GM21576 (cell line): Measurements from ENCODE around the gene CHKA.
"Not testable (repeated sequence)": the region's sequence is repeated elsewhere in the genome, so short reads cannot be mapped to it uniquely, and the experiment has no call there.

Source experiments
- ATAC-seq: cut with Tn5 transposase; IDR thresholded peaks from one replicate; pipeline ENCODE4 v1.9.1; 2021; ENCODE audit warnings: mild to moderate bottlenecking, moderate library complexity; ENCODE audit not compliant: unreplicated experiment

CHKA gene

DNA sequence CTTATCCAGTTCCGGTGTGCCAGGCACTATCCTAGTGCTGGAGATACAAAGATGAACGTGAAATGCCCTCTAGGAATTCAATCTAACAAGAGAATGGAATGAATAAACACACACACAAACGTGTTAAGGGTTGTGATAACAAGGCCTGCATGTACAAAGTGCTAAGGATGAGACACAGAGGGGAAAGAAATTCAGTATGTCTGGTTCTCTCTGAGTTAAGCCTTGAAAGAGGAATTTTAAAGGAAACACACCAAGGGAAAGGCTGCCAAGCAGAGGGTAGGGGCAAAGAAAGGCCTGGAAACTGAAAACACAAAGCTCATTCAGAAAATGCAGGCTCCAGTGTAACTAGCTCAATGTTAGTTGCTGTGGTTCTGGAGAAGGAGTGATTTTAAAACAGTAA, 4.2 kb downstream of the CHKA start:
- no peak for ATAC-seq

DNA sequence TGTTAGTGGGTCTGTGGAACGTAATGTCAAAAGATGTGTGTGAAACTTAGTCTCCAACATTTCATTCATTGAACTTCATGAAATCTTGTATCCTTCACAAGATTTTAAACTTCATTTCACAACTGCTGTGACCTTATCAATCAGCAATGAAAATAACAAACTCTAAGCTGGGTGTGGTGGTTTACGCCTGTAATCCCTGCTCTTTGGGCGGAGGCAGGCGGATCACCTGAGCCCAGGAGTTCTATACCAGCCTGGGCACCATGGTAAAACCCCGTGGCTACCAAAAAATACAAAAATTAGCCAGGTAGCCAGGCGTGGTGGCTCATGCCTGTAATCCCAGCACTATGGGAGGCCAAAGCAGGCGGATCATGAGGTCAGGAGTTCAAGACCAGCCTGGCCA, 5.1 kb downstream of the CHKA start:
- ATAC-seq: no peak

DNA sequence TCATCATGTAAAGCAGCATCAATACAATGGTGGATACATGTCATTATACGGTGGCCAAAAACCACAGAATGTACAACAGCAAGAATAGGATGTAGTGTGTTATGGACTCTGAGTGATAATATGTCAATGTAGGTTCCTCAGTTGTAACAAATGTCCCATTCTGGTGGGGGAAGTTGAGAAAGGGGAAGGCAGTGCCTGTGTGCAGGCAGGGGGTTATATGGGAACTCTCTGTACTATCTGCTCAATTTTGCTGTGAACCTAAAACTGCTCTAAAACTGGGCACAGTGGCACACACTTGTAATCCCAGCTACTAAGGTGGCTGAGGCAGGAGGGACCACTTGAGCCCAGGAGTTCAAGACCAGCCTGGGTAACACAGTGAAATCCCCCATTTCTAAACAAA, 5.9 kb downstream of the CHKA start:
- no peak for ATAC-seq

DNA sequence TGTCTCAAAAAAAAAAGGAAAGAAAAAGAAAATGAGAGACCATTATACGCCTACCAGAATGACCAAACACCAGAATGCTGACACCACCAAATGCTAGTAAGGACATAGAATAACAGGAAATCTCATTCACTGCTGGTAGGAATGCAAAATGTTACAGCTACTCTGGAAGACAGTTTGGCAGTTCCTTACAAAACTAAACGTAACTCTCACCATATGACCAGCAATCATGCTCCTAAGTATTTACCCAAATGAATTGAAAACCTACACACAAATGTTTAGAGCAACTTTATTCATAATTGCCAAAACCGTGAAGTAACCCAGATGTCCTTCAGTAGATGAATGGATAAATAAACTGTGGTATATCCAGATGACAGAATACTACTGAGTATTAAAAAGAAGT, 7.2 kb downstream of the CHKA start:
- no peak for ATAC-seq

DNA sequence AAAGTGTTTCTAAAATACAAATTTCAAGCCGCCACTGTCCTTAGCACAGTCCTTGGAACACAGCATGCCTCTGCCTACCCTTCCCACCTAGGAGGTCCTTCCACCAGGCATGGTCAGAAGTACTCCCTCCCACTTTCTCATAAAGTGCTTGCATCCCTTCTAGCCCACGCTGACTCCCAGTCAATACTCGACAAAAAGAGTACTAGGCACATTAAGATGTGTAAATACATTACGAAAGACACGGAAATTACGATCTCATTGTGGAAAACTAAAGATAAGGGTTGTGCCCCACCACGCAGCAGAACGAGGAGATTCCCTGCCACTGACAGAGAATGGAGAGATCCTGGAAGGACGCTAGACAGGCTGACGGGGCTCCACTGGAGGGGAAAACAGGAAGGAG, 13.5 kb downstream of the CHKA start:
- ATAC-seq: no peak

DNA sequence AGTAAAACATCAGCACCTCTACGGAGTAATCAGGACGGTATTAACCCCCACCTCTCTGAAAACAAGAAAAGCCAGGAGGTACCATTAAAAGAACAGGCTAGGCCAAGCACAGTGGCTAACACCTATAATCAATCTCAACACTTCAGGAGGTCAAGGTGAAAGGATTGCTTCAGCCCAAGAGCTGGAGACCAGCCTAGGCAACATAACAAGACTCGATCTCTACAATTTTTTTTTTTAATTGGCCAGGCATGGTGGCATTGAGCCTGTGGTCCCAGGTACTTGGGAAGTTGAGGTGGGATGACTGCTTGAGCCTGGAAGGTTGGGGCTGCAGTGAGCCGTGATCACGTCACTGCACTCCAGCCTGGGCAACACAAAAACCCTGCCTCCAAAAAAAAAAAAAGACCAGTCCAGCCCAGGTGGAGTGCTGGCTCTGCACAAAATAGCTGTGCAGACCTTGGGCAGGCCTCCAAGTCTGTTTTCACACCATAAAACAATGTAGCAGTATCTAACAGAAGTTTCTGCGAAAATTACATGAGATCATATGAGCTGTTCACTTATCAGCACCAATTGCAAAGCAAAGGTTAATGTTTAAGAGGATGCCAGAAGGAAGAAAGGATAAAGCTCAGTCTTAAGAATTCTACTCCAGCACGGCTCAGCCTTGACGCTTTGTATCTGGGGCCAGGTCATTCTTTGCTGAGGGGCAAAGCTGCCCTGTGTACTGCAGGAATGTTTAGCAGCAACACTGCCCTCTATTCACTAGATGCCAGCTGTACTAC, 14.8 kb downstream of the CHKA start:
- ATAC-seq: no peak

DNA sequence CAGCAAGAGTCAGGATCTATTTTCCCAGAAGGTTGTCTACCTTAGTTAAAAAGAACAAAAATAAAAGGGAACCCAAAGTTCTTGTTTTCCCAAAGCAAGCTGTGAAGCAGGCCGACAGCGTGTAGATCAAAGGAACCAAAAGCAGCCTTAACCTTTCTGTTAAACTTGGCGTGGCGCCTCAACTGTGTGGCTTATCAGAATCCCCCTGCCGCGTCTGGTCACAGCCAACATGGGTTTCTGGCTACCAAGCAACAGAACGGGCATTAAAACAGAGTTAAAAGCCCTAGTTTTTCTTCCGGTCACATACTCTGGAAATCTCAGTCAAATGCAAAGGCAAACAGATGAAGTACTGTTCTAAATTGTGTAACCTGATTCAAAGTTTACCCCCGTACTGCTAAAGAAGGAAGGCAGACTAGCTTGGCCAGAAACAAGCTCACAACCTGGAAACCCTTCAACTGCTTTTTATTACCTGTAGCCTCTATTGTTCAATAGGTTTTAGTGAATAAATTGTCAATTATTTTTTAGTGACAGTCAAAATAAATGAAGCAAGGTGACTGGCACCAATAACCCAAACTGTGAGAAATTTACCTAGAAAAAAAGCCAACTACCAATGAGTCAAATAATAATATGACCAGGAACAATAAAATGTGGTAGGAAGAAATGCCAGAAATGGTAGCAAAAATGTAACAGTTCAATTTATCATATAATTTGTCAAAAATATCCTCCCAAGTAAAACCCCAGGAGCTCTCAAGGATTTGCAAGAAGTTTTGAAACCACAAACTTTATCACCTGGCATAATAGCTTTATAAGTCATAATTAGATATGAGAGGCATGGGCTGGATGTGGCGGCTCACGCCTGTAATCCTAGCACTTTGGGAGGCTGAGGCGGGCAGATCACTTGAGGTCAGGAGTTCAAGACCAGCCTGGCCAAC, 21.4 kb downstream of the CHKA start:
- ATAC-seq: no peak

DNA sequence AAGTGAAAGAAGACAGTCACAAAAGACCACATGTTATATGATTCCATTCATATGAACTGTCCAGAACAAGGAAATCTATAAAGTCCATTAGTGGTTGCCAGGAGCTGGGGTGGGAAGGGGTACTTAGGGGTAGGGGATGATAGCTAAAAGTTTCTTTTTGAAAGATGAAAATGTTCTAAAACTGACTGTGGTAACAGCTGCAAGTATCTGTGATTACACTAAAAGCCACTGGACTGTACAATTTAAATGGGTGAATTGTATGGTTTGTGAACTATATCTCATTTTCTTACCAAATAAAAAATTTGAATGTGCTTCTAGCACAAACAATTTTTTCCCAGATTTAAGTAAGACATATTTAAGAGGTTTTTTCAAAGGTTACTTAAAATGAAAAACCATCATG, 22.1 kb downstream of the CHKA start:
- no peak for ATAC-seq

DNA sequence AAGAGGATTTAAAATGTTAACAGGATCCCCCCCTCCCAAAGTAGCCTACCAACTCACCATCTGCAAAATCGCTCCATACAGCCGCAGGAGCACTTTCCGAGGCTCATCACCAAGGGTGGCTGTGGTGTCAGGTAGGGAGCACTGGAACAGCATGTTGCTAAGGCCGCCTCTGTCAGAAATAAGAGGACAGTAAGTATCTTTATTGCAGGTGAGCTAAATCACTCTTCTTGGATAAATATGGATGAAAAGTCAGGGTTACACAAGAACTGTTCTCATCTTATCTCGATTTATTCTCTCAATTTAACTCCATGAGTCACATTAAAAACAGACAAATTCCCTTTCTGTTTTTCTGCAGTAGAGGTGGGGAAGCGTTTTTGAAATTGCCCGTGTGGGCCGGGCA, 24.2 kb downstream of the CHKA start:
- ATAC-seq: no peak

DNA sequence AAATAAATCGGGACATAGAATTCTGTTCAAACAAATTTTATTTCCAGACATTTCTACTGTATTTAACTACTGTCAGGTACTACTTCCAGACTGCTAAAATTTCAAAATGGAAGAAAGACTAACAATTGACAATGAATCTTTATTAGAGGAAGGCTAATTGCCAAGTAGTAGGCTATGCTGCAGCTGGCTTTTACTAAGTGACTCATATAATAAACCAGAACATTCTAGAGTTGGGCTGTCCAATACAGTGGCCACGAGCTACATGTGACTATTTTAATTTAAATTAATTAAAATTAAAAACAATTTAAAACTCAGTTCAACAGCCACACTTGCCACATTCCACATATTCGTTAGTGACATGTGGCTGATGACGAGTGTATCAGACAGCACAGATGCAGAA, 27.6 kb downstream of the CHKA start:
- ATAC-seq: no peak

DNA sequence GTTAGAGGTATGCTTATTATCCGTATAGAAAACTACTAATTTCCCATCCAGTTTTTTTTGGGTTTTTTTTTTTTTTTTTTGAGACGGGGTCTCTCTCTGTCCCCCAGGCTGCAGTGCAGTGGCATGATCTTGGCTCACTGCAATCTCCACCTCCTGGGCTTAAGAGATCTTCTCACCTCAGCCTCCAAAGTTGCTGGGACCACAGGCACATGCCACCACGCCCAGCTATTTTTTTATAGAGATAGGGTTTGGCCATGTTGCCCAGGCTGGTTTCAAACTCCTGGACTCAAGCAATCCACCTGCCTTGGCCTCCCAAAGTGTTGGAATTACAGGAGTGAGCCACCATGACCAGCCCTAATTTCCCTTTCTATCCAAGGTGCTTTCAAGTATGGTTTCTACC, 28.2 kb downstream of the CHKA start:
- not testable (repeated sequence) for ATAC-seq

DNA sequence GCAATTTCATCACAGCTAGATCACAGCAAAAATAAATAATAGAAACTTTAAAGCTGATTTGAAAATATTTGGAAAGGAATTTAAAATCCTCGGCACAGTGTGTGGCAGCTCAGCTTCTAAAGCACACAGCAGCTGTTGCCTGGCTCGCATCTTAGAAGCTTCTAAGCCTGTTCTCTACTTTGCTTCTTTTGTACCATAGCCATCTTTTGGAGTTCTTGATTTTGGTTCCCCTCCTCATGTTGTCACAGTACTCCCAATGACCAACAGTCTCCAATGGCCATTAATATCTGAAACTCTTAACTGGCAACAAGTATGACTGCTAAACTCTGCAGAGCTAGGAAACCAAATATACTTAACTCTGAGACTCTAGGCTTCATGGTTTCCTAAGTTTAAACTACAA, 28.8 kb downstream of the CHKA start:
- no peak for ATAC-seq

DNA sequence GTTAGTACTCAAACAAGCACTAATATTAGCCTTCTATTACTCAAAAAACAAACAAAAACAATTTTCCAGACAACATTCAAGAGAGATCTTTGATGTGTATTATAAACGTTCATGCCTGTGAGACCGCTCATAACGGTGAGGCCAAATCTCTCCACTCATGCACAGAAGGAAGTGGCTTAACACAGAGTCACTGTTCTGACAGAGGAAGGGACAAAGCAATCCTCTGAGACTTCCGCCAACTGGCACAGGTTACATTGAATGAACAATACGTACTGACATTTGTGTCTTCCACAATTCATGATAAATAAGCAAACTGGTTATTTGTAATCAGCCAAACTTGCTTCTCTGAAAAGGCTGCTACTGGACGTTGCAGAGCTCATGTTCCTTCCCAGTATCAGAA, 30.5 kb downstream of the CHKA start:
- ATAC-seq: no peak

DNA sequence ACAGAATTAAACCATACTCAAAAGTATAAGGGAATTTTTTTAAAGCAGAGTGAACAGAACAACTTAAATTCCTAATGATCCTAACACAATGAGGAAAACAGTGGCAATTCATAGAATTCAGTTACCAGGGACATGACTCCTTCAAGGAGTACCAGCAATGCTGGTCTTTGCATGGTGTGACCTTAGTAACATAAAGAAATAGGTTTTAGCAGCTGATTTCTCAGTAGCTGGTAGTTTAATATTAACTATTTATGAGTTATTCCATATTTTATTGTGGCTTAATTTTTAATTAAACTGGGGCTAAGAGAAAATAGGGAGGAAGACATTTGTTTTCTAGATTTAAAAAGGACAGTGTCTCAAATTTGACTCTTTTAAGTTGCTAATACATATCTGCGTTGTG, 30.9 kb downstream of the CHKA start:
- no peak for ATAC-seq

DNA sequence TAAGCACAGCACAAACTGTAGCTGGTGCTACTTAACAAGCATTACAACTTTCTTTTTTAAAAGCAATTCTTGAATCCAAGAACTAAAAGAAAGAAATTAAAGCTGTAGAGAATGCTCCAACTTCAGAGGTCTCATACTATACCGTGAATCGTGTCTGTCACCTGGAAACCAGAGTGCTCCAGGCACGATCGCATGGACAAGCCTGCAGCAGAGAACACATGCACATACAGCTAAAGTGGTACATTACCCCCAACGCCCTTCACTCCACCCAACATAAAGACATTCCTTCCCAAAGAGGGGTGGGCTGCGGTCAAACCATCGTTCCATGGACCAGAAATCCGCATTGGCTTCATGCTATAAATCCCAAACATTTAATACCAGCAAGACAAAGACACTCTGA, 31.5 kb downstream of the CHKA start:
- no peak for ATAC-seq

DNA sequence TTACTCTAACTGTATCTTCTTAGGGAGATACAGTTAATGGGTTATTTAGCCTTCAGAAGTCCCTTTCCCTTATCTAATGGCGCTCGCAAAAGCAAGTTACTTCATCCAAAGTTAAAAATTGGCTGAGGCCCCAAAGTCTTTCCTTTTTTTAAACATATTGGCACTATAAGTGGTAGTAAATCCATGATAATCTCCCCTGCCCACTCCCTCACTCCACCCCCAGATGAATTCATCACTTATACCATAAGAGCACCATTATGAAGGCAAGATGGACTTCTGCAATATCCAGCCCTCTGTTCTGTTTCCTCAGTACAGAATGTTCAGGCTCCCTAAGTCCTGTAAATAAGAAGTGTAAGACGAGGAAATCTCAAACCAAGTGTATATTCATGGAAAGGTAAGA, 37.7 kb downstream of the CHKA start:
- no peak for ATAC-seq

DNA sequence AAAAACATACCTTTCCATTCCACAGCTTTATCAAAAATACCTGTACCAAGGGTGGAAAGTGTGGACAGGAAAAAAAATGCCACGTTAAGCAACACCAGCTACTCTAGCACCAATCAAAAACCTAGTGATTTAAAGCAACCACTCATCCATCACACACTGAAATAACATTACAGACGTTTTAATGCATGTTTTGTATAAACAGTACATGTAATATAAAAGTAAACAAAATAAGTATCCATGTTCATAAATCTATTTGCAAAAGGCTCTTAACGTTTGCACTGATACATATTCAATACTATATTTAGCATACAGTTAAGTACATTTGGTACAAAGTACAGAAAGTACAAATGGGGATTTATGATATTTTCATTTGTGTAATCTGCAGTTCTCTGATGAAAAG, 38.7 kb downstream of the CHKA start:
- ATAC-seq: no peak

DNA sequence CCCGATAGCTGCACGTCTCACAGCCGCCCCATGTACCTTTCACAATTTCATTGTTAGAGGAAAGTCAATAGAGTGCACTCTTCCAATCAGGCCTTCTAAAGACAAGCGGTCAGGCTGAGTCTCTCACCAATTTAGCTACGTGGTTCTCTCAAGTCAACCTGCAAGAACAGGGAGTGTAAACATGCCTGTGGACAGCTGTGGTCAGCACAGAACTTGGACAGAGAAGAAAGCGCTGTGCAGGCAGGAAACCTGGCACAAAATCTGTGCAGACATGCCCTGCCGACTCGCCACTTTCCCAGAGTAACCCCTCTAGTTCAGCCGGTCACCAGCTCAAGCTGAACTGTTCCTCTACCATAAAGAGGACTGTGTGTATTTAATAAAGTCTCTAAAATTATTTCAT, 39.5 kb downstream of the CHKA start:
- ATAC-seq: no peak

DNA sequence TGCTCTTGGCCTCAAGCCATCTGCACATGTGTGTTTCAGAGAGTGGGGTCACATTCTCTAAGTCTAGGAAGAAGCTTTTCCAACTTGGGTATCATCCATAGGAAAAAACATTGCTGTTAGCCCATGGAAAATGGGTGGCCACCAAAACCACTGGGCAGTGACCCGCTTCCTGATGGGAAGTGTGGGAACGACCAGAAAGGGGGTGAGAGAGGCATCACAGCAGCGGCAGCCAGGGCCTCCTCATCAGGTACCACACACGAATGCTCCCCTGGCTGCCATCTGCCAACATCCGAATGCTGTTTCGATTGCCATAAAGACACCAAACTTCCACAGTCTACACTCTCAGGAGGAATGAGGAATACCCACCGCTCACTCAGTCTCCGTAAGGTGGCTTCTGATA, 40.3 kb downstream of the CHKA start:
- no peak for ATAC-seq

DNA sequence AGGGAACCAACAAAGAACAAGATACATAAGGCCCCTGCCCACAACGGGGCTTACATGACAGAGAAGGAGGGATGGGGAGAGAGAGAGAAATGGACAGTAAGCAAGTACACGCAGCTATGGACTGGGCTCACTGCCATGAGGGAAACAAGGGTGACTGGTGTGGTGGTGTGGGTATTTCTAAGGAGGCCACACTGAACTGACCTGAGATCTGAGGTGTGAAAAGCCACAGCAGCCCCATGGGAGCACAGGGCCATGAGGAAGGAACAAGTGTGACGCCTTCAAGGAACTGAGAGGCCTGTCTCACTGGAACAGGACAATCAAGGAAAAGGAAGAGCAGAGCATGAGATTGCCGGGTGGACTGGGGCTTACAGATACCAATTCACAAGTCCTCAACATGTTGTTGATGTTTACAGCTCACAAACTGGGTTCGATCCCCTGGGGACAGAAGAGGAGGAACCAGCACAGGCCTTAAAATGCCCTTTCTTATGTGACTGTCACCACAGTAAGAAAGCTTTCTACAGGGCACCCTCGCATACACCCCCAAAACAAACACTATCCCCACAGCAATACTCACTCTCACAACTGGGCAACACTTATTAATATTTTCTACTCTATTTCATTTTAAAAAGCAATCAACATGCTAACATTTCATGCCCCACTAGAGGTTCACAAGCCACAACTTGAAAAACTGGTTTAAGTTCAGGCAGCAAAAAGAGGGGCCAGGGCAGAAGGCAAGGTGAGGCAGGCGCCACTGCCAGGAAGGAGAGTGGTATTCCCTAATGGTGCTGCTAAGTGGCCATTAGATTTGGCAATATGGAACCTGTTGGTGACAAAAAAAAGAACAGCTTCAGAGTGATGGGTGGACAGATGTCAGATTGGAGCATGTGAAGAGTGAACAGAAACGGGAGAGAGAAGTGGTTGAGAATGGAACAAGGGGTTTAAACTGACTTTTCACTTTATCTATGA, 43.3 kb downstream of the CHKA start:
- ATAC-seq: no peak

DNA sequence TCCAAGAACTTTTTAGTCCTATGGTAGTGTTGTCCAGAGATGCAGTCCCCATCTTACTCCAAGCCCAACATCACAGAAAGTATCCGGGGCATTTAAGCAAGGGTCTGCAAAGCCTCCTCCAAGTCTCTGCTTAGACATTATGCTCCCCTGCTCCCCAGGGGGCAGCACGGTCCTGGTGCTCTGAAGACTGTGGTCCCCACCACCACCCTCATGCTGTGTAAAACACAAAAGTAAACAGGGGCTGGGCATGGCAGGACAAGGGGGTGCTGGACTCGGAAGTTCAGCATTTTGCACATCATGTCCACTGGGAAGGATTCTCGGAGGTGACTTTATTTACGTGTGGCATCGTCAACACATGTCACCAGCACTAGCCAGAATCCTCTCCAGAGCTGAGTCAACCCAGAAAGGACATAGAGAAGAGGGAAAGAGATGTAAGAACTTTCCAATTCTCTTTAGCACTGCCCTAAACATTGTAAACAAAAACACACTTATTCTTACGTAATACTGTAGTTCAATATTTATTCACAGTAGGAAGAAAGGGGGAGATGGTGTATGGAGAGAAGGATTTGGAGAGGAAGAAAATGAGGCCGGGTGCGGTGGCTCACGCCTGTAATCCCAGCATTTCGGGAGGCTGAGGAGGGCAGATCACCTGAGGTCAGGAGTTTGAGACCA, 44.7 kb downstream of the CHKA start:
- ATAC-seq: no peak
